ENCODE measurements around the gene RABEP1.
"Not testable (repeated sequence)": the region's sequence is repeated elsewhere in the genome, so short reads cannot be mapped to it uniquely, and the experiment has no call there.

Gene RABEP1

GRCh38 chr17:5281814-5282641, at the start of gene RABEP1:
Gene RABEP1, plus strand, starts transcription at chr17:5282284. Its CDS starts 203 bp downstream, at chr17:5282487.
- no peak for FAIRE-seq

GRCh38 chr17:5233492-5233891, 48.6 kb upstream of the RABEP1 start:
- not testable (repeated sequence) for FAIRE-seq; DNase-seq (ENCODE audit: low spot score)

More at GRCh38 chr17:5281814-5282641, at the start of gene RABEP1:
- DNase-seq (ENCODE audit: low spot score) = peak; percentile 86

- FAIRE-seq = no peak
- no peak for DNase-seq (ENCODE audit: low spot score)
Observed at GRCh38 chr17:5234645-5235576, 47.2 kb upstream of the RABEP1 start, which contains the start of gene SCIMP. Gene SCIMP, minus strand, starts transcription at chr17:5234860. Its CDS starts 105 bp downstream, at chr17:5234755.

- no peak for FAIRE-seq
- DNase-seq (ENCODE audit: low spot score) = no peak
Observed at GRCh38 chr17:5236938-5237540, 45.0 kb upstream of the RABEP1 start.

- DNase-seq (ENCODE audit: low spot score) = peak; percentile 61
- no peak for FAIRE-seq
Observed at GRCh38 chr17:5237541-5238016, 44.5 kb upstream of the RABEP1 start.

- FAIRE-seq = no peak
Observed at GRCh38 chr17:5238333-5238732, 43.8 kb upstream of the RABEP1 start.

GRCh38 chr17:5239769-5240168, 42.3 kb upstream of the RABEP1 start:
- DNase-seq (ENCODE audit: low spot score); FAIRE-seq: not testable (repeated sequence)

More at GRCh38 chr17:5238333-5238732, 43.8 kb upstream of the RABEP1 start:
- DNase-seq (ENCODE audit: low spot score) = no peak

GRCh38 chr17:5241861-5242671, 40.0 kb upstream of the RABEP1 start:
- FAIRE-seq = no peak
- no peak for DNase-seq (ENCODE audit: low spot score)

- DNase-seq (ENCODE audit: low spot score) (no peak), FAIRE-seq (no peak)
Observed at GRCh38 chr17:5247621-5248020, 34.5 kb upstream of the RABEP1 start.

GRCh38 chr17:5248821-5249479, 33.1 kb upstream of the RABEP1 start:
- DNase-seq (ENCODE audit: low spot score) (no peak), FAIRE-seq (no peak)

GRCh38 chr17:5249615-5250014, 32.5 kb upstream of the RABEP1 start:
- FAIRE-seq (no peak), DNase-seq (ENCODE audit: low spot score) (peak; percentile 58)

GRCh38 chr17:5254414-5254813, 27.7 kb upstream of the RABEP1 start:
- FAIRE-seq (no peak), DNase-seq (ENCODE audit: low spot score) (no peak)

- FAIRE-seq = no peak
- no peak for DNase-seq (ENCODE audit: low spot score)
Observed at GRCh38 chr17:5254903-5255521, 27.1 kb upstream of the RABEP1 start.

GRCh38 chr17:5257124-5257523, 25.0 kb upstream of the RABEP1 start:
- no peak for FAIRE-seq

GRCh38 chr17:5260542-5260941, 21.5 kb upstream of the RABEP1 start:
- FAIRE-seq (no peak), DNase-seq (ENCODE audit: low spot score) (no peak)

More at GRCh38 chr17:5257124-5257523, 25.0 kb upstream of the RABEP1 start:
- DNase-seq (ENCODE audit: low spot score) = no peak

- FAIRE-seq (no peak), DNase-seq (ENCODE audit: low spot score) (no peak)
Observed at GRCh38 chr17:5262416-5262991, 19.6 kb upstream of the RABEP1 start.

- DNase-seq (ENCODE audit: low spot score) (no peak), FAIRE-seq (no peak)
Observed at GRCh38 chr17:5263441-5263840, 18.6 kb upstream of the RABEP1 start.

GRCh38 chr17:5264893-5265292, 17.2 kb upstream of the RABEP1 start:
- no peak for FAIRE-seq
- DNase-seq (ENCODE audit: low spot score) = no peak
